Stimulated activated CD8-positive, alpha-beta memory T cell treated with anti-CD3 and anti-CD28 coated beads, Interleukin-4, amount 100 ng/mL, for 48 hours (primary cell): Measurements from ENCODE around the gene PKN1.

Experiments used
- DNase-seq: peaks from one replicate; pipeline ENCODE4 v3.0.0-alpha.2; 2020

Gene PKN1

DNA sequence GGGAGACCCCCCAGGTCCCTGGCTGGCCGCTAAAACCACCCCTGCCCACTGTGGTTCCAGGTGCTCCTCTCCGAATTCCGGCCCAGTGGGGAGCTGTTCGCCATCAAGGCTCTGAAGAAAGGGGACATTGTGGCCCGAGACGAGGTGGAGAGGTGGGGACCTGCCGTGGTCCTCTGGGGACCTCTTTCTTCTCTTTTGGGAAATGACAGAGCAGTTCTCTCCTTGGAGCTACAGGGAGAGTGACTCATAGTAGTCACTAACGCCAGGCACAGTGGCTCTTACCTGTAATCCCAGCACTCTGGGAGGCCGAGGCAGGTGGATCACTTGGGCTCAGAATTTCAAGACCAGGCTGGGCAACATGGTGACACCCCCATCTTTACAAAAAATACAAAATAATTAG lies 34.7 kb downstream of the PKN1 start:
- no peak for DNase-seq

DNA sequence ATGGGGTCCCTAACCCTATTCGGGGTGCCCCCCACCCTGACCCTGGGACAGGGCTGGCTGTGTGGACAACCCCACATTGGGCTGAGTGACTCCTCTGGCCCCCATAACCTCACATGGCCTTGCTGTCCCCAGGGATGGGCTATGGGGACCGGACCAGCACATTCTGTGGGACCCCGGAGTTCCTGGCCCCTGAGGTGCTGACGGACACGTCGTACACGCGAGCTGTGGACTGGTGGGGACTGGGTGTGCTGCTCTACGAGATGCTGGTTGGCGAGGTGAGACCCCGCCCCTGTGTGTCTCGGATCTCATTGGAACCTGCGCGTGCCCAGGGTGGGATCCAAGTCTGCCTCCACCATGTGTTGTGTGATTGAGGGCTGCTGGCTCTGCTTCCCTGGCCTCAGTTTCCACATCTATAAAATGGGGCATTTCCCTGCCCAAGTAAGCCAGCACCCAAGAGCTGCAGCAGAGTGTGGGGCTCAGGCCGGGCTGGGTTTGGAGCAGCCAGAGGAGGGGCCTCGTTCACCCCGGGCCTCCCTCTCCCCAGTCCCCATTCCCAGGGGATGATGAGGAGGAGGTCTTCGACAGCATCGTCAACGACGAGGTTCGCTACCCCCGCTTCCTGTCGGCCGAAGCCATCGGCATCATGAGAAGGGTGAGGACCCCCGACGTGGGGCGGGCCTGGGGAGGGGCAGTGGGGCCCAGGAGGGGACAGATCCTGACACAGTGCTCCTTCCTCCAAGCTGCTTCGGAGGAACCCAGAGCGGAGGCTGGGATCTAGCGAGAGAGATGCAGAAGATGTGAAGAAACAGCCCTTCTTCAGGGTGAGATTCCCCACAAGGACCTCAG lies 37.1 kb downstream of the PKN1 start:
- no peak for DNase-seq

- DNase-seq, result no peak
Observed at GRCh38 chr19:14471436-14472187, 38.5 kb downstream of the PKN1 start.

DNA sequence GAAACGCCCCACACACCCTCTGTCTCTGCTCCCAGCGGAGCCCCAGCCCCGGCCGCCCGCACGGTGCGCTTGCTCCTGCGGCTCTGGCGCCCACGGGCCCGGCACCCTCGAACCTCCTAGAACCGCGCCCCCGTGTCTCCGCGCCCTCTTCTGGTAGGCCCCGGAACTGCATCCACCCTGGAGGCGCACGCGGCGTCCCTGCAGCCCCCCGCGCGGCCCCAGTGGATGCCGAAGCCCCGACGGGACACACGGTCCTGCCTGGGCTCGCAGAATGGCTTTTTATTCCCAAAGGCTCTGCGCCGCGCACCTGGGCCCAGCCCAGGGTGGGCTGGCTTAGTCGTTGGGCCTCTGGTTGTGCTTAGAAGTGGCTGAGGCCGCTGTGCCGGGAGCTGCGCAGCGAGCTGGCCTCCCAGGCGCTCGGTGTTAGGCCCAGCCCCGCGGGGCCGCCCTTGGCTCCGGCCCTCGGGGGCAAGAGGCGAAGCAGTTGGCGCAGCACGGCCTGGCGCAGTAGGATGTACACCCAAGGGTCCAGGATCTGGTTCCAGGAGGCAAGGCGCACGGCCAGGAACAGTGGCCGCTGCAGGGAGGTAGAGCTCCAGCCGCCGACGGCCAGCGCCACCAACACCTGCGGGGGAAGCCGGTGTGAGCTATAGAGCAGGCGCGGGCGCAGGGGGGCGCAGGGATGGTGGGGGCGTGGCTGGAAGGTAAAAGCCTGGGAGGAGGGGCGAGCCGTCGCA lies 39.3 kb downstream of the PKN1 start:
- peak; percentile 97 for DNase-seq

- DNase-seq, result no peak
Observed at GRCh38 chr19:14473073-14473977, 40.2 kb downstream of the PKN1 start.

DNA sequence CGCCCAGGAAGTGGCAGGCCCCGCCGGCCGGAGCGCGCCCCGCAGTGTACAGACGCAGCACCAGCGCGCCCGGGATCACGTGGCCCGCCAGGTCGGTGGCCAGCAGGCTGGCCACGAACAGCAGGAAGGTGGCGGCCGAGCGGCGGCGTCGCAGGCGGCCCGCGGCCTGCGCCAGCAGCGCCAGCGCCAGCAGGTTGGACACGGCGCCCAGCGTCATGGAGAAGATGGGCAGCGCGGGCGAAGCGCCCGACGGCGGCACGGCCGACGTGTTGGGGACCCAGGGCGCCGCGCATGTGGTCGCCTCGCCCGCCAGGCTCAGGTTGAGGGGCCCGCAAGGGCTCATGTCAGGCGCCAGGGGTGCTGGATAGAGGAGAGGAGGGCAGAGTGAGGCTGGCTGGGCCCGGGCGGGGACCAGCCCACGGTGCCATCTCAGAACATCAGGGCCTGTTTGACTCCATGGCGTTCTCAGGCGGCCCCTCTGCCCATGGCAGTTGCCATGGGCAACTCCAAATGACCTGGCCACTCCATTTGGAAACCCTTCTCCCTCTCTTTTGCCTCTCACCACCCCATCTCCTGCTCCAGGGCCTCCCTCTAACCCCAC lies 41.0 kb downstream of the PKN1 start:
- DNase-seq, result no peak

GRCh38 chr19:14474827-14475226 lies 41.7 kb downstream of the PKN1 start:
- DNase-seq, result no peak

- peak; percentile 62 for DNase-seq
Observed at GRCh38 chr19:14475251-14476073, 42.4 kb downstream of the PKN1 start, which contains the start of gene PTGER1. Gene PTGER1 (minus strand): TSS chr19:14475354. CDS start chr19:14474320, 1,034 bp downstream.

- no peak for DNase-seq
Observed at GRCh38 chr19:14476327-14476672, 43.2 kb downstream of the PKN1 start.

DNA sequence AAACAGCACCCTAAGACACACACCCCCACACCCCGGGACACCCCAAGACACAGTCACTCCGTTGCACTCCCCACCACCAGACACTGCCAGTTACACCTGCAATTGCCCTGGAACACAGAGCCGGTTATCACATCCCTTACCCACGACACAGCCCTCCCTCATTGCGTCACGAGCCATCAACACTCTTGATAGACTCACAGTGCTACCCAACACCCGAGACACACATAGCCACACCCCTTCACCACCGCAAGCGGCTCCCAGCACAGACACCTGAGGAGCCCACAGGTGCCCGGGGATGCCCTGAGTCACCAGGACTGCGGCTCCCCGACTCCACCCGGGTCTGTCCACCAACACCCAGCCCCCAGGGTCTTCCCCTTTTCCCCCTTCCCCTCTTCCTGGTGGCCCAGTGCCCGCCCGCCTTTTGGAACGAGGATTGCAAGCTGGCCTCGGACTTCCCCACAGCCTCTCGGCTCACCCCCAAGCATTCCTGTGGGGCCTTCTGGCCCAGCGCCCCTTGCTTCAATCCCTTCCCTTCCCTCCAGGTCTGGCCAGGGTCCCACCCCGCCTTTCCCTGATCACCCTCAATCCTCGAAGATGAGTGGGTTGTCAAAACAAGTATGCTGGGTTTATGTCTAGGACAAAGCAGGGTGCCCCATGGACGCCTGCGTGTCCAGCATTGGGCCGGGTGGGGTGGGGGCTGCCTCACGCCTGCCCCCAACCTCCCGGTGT lies 43.7 kb downstream of the PKN1 start:
- DNase-seq, result peak; percentile 46

DNA sequence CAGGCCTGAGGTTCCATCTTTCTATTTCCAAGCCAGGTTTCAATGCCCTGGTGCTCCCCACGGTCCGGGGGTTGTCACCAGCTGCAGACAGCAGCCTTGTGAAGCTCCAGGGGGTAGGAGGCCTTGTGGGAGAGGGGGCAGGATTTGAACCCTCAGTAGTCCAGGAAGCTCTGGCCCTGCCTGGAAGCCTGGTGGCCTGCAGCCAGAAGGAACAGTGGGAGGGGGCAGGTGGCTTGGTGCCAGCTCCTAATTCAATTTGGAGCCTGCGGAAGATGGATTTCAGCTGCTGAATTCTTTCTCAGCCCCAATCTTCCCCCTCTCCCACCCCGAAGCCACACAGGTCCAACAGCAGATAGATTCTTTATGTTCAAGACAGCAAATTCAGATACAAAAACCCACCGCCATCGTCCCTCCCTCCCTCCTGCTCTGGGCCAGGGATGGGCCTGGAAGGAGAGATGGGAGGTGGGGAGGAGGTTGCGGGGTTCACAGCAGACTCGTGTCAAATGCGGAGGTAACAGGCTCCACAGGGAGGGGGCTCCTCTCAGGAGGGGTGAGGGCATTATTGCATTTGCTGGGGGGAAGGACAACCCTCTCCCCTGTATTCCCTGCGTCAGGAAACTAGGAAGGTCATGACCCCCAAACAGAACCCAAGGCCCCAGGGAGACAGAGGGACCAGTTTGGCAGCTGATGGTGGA lies 44.5 kb downstream of the PKN1 start:
- DNase-seq, result no peak

- DNase-seq, result no peak
Observed at GRCh38 chr19:14478113-14478545, 45.0 kb downstream of the PKN1 start.

DNA sequence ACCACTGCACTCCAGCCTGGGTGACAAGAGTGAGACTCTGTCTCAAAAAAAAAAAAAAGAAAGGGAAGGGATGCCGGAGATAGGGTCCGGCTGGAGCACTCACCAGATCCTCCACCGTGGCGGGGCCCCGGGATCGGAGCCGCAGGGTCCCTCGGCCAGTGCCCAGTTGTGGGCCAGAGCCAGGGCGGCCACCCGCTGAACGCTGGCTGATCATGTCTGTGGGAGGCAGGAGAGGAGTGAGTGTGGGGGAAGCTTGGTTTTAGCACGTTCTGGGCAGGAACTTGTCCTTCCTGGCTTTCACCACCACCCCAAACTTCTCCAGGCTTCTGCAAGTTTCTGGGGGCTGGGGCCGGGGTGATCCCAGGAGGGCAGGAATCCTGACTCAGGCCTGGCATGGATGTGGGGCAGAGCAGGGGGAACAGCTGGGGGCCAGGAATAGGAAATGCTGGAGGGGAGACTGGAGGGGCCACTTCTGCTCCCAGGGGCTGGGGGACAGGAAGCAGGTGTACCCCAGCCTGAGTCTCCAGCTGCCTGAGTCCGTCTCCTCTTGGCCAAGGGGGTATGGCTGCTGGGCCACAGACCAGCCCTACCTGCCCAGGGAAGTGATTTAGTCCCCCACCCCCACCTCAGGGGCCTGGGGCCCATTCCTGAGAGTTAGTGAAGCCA lies 46.3 kb downstream of the PKN1 start:
- DNase-seq, result no peak

DNA sequence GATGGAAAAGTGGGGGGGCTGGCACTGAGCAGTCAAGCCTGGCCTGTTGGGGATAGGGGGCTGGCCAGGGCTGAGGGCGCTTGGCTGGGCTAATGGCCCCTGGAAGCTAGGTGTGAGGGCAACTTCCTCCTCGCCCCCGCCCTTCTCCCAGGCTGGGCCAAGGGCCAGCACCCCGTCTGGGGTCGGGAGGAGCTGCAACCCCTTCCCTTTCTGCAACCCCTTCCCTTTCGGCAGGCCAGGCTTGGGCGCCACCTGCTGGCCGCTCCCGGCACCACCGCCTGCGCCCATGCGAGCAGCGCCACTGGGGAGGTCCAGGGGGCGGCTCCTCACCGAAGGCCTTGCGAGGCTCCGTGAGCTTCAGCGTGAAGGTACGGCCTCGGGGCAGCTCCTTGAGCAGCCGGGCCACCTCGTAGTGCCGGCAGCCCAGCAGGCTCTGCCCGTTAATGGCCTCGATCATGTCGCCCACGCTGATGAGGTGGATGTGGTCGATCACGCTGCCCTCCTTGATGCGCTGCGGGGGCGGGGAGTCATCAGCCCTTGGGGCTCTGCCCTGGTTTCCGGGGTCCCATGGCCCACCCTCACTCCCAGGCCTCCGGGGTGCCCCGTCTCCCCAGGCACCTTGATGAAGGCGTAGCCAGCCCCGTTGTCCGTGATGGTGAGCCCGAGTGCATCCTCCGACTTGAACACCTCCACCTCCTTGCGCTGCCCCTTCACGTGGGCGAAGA lies 47.0 kb downstream of the PKN1 start:
- peak; percentile 87 for DNase-seq

- no peak for DNase-seq
Observed at GRCh38 chr19:14480700-14481079, 47.6 kb downstream of the PKN1 start.

- no peak for DNase-seq
Observed at GRCh38 chr19:14482172-14482941, 49.3 kb downstream of the PKN1 start.

DNA sequence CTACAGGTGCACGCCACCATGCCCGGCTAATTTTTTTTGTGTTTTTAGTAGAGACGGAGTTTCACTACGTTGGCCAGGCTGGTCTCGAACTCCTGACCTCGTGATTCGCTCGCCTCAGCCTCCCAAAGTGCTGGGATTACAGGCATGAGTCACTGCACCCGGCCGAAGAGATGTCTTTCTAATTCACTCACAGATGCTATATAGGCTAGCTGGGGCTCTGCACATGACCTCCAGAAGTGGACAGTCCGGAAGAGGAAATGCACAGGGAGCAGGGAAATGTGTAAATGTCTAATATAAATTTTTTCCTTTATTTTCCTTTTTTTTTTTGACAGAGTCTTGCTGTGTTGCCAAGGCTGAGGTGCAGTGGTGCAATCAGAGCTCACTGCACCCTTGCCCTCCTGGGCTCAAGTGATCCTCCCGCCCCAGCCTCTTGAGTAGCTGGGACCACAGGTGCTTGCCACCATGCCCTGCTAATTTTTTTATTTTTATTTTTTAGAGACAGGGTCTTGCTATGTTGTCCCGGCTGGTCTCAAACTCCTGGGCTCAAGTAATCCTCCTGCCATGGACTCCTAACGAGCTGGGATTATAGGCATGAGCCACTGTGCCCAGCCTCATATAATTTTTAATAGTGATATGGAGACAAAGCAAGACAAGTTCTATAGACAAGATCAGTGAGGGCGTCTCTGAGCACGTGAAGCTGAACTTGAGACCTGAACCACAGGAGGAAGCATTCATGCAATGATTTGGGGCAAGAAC lies 54.4 kb downstream of the PKN1 start:
- no peak for DNase-seq
